ENCODE data around the gene CD8B2. TPM values are rescaled to one million over a fixed set of nuclear protein-coding genes. Genes with fewer than 3 reads are reported as not detected.

The CD8B2 gene
- total RNA-seq, 1 experiment from 2014 or later: not detected

GRCh38 chr2:106541333-106541732 is 54.2 kb downstream of the CD8B2 start:
- Histone ChIP-seq H3K9me3 (ENCODE audit: control insufficient read depth, low read depth, low read length) (no peaks in the 10 kb centered on the region), H3K56ac (ENCODE audit: insufficient read length, low read depth, low read length) (no peak overlapping the region), H3K18ac (ENCODE audit: insufficient read length, low read depth, low read length) (no peak overlapping the region), H2BK120ac (ENCODE audit: low read depth, low read length, poor library complexity, severe bottlenecking) (no peak overlapping the region), H3K4ac (ENCODE audit: low read depth, low read length) (no peak overlapping the region), H3K4me1 (ENCODE audit: insufficient read depth, low read length) (no peaks in the 10 kb centered on the region), H4K5ac (ENCODE audit: insufficient read length, low read depth, low read length) (no peak overlapping the region), H3K4me2 (ENCODE audit: insufficient read depth, insufficient read length, low read length) (no peak overlapping the region), H3K23ac (ENCODE audit: insufficient read length, low read depth, low read length) (no peak overlapping the region), H2BK12ac (ENCODE audit: insufficient read length, low read depth, low read length) (no peak overlapping the region), H3T11ph (ENCODE audit: low read length) (no peak overlapping the region), H4K8ac (replicated peaks; ENCODE audit: insufficient read length, low read depth, low read length) (no peak overlapping the region), H2AFZ (ENCODE audit: low read length) (no peak overlapping the region), H2BK15ac (ENCODE audit: low read depth, low read length) (no peak overlapping the region), H3K9ac (ENCODE audit: extremely low read depth, insufficient read length, low read length) (no peak overlapping the region), H3K27me3 (ENCODE audit: insufficient read depth, low read length) (no peaks in the 10 kb centered on the region), H3K23me2 (ENCODE audit: insufficient read length, low read depth, low read length, poor library complexity, severe bottlenecking) (no peaks in the 10 kb centered on the region), H4K20me1 (ENCODE audit: control insufficient read depth, insufficient read depth, insufficient read length) (no peaks in the 10 kb centered on the region), H3K79me2 (ENCODE audit: insufficient read depth, low read length) (no peaks in the 10 kb centered on the region), H4K91ac (ENCODE audit: insufficient read length, low read depth, low read length) (no peak overlapping the region), H2BK5ac (ENCODE audit: insufficient read length, low read length) (no peak overlapping the region), H3K79me1 (ENCODE audit: insufficient read depth, low read depth, low read length, poor library complexity, severe bottlenecking) (no peaks in the 10 kb centered on the region), H3K27ac (ENCODE audit: insufficient read length, low read depth, low read length) (no peak overlapping the region), H2AK5ac (ENCODE audit: insufficient read length, low read length) (no peak overlapping the region), H3K14ac (ENCODE audit: insufficient read depth, low read length) (no peak overlapping the region), H2BK20ac (ENCODE audit: low read depth, low read length, poor library complexity, severe bottlenecking) (no peak overlapping the region)
- no CpG with 5 or more reads among the region's 4 CpGs for WGBS (ENCODE audit: extremely low coverage, insufficient read length, low lambda C conversion rate)
- no peak for DNase-seq
- Mint-ChIP-seq H3K36me3 (ENCODE audit: insufficient read depth in 1 of 3, low read depth in 3 of 3) (no peaks in the 10 kb centered on the region), H3K4me3 (no peak overlapping the region), H3K4me1 (no peaks in the 10 kb centered on the region), H3K27ac (no peak overlapping the region), H3K27me3 (ENCODE audit: low read depth) (peaks cover 13% of the 10 kb centered on the region), H3K9me3 (no peaks in the 10 kb centered on the region)
- TF ChIP-seq, protein P1, sequence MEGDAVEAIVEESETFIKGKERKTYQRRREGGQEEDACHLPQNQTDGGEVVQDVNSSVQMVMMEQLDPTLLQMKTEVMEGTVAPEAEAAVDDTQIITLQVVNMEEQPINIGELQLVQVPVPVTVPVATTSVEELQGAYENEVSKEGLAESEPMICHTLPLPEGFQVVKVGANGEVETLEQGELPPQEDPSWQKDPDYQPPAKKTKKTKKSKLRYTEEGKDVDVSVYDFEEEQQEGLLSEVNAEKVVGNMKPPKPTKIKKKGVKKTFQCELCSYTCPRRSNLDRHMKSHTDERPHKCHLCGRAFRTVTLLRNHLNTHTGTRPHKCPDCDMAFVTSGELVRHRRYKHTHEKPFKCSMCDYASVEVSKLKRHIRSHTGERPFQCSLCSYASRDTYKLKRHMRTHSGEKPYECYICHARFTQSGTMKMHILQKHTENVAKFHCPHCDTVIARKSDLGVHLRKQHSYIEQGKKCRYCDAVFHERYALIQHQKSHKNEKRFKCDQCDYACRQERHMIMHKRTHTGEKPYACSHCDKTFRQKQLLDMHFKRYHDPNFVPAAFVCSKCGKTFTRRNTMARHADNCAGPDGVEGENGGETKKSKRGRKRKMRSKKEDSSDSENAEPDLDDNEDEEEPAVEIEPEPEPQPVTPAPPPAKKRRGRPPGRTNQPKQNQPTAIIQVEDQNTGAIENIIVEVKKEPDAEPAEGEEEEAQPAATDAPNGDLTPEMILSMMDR (conservative IDR thresholded peaks at IDR 0.05): no peak
